H1 (cell line): Measurements from ENCODE around the gene MYD88. TPM values are rescaled to one million over a fixed set of nuclear protein-coding genes. Genes with fewer than 3 reads are reported as not detected.

ENCODE experiments used
- ASH2L ChIP-seq: fragments of 200-600, 300-600 bp; sonication (generic); IDR thresholded peaks from one replicate; pipeline ENCODE4 v1.7.1; 2017; ENCODE audit warnings: low read length
- JUN ChIP-seq: IDR thresholded peaks from 2 replicates; pipeline ENCODE4 v1.6.1; 2011; ENCODE audit warnings: low read depth, mild to moderate bottlenecking, improper control_type of control experiment, low read length
- polyA plus RNA-seq, 7 experiments: library from polyadenylated mRNA; depleted of rRNA in 3 of 7; stranded (reverse) in 5 of 7; unstranded in 2 of 7; fragments of >200 nt in 5 of 7; fragments of 200-250 nt in 2 of 7; gene quantifications; 1 replicate in 5 of 7; 2 replicates in 1 of 7; 4 replicates in 1 of 7; pipeline versions ENCODE4 v1.2.1 to v1.2.3, GENCODE V29; 2011 to 2013; ENCODE audit warnings: missing spikeins in 2 of 7, mixed read lengths in 2 of 7
- total RNA-seq: library from RNA; stranded (reverse); fragmentation: NEBNext Ultra II Directional; extraction: Animal tissue kit (Norgen Biotek cat#: 25700); gene quantifications from 2 replicates; pipeline ENCODE4 v1.2.1, GENCODE V29; 2021

MYD88 gene
- total and polyA plus RNA-seq, 2 of the 8 experiments (the other 6 are each of a cell fraction or from before 2014, with no cell fraction given) = 22.1 to 22.5 TPM

DNA sequence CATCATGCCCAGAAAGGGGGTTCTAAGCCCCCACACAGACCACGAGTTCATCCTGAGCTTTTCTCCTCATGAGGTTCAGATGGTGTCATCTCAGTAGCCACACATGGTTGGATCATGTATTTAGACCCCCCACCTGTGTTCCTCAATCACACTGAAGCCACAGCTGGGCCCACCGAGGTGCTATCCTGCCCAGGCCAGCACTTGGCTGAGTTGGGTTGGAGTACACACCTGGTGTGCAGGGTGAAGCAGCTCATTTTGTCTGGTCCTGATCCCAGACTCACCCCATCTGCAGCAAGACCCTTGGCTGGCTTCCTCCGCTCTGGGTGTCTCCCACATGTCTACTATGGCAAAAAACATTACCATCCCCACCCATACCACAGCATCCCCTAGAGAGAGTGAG, 43.5 kb upstream of the MYD88 start (continued):
- TF ChIP-seq ASH2L = no peak
- TF ChIP-seq JUN = no peak
